Measurements from ENCODE around the gene SPRYD7.

The SPRYD7 gene

DNA sequence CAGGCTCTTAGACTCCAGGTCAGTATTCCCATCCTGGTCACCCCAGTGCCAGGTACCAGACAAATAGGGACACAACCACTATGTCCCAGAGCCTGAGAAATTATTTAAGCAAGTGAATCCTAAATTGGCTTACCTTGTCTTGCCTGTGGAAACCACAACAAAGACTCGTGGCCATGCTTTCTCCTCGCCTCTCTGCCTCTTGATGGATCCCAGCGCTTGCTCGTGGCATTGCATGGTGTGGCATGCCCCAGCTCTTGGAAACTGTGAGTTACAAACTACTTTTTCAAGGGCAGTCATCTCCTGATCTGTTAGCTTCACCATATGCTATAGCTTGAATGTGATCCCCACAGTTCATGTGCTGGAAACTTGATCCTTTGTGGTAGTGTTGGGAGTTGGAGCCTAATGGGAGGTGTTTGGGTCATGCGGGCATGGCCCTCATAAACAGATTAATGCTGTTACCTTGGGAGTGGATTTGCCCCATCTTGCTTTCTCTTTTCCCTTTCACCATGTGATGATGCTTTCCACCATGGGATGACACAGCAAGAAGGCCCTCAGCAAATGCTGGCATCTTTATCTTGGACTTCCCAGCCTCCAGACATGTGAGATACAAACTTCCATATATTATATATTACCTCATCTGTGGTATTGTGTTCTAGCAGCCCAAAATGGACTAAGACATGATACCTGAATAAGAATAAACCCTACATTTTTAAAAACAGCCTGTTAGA is 31.2 kb downstream of the SPRYD7 start:
- no peaks in the 10 kb centered on the region; the same call in 1 of the 2 replicates for H3K9me3 ChIP-seq (ENCODE audit: insufficient read depth, low read length)
- H3K9ac ChIP-seq (ENCODE audit: insufficient read length, low read depth) = no peak overlapping the region
- H3K4me1 ChIP-seq (ENCODE audit: insufficient read depth, insufficient read length) = no peaks in the 10 kb centered on the region
- DNase-seq (ENCODE audit: low read depth, low spot score) = no peak
- TF ChIP-seq YY1 (IDR thresholded peaks at IDR 0.05; ENCODE audit: insufficient read depth, insufficient read length) (no peak), ZNF274 (IDR thresholded peaks at IDR 0.05; ENCODE audit: low read depth, low read length) (no peak), SUZ12 (IDR thresholded peaks at IDR 0.05; ENCODE audit: extremely low read depth, insufficient read depth, insufficient read length) (no peak)
- H3K4me3 ChIP-seq (ENCODE audit: insufficient read length, low read depth) = no peak overlapping the region
- H3K27me3 ChIP-seq (ENCODE audit: insufficient read depth, insufficient read length) = no peaks in the 10 kb centered on the region
- no peaks in the 10 kb centered on the region for H3K36me3 ChIP-seq (ENCODE audit: insufficient read depth, insufficient read length, low read length)

- TF ChIP-seq YY1 (IDR thresholded peaks at IDR 0.05; ENCODE audit: insufficient read depth, insufficient read length) = no peak
- TF ChIP-seq SUZ12 (IDR thresholded peaks at IDR 0.05; ENCODE audit: extremely low read depth, insufficient read depth, insufficient read length) = no peak
- no peak for TF ChIP-seq ZNF274 (IDR thresholded peaks at IDR 0.05; ENCODE audit: low read depth, low read length)
- Histone ChIP-seq H3K4me3 (ENCODE audit: insufficient read length, low read depth) (no peak overlapping the region), H3K9me3 (ENCODE audit: insufficient read depth, low read length) (no peaks in the 10 kb centered on the region), H3K36me3 (ENCODE audit: insufficient read depth, insufficient read length, low read length) (no peaks in the 10 kb centered on the region), H3K4me1 (ENCODE audit: insufficient read depth, insufficient read length) (no peaks in the 10 kb centered on the region), H3K27me3 (ENCODE audit: insufficient read depth, insufficient read length) (no peaks in the 10 kb centered on the region), H3K9ac (ENCODE audit: insufficient read length, low read depth) (no peak overlapping the region)
- no peak for DNase-seq (ENCODE audit: low read depth, low spot score)
Observed at GRCh38 chr13:49898792-49899191, 37.3 kb downstream of the SPRYD7 start.

GRCh38 chr13:49897713-49898112 is 38.4 kb downstream of the SPRYD7 start:
- no peak for DNase-seq (ENCODE audit: low read depth, low spot score)
- no peak overlapping the region for H3K4me3 ChIP-seq (ENCODE audit: insufficient read length, low read depth)
- no peaks in the 10 kb centered on the region for H3K27me3 ChIP-seq (ENCODE audit: insufficient read depth, insufficient read length)
- H3K9me3 ChIP-seq (ENCODE audit: insufficient read depth, low read length) = no peaks in the 10 kb centered on the region
- TF ChIP-seq YY1 (IDR thresholded peaks at IDR 0.05; ENCODE audit: insufficient read depth, insufficient read length) (no peak), ZNF274 (IDR thresholded peaks at IDR 0.05; ENCODE audit: low read depth, low read length) (no peak), SUZ12 (IDR thresholded peaks at IDR 0.05; ENCODE audit: extremely low read depth, insufficient read depth, insufficient read length) (no peak)
- no peaks in the 10 kb centered on the region for H3K36me3 ChIP-seq (ENCODE audit: insufficient read depth, insufficient read length, low read length)
- H3K9ac ChIP-seq (ENCODE audit: insufficient read length, low read depth) = no peak overlapping the region
- H3K4me1 ChIP-seq (ENCODE audit: insufficient read depth, insufficient read length) = no peaks in the 10 kb centered on the region

GRCh38 chr13:49895826-49896225 is 40.3 kb downstream of the SPRYD7 start:
- Histone ChIP-seq H3K4me3 (ENCODE audit: insufficient read length, low read depth) (no peak overlapping the region), H3K27me3 (ENCODE audit: insufficient read depth, insufficient read length) (no peaks in the 10 kb centered on the region), H3K9ac (ENCODE audit: insufficient read length, low read depth) (no peak overlapping the region), H3K36me3 (ENCODE audit: insufficient read depth, insufficient read length, low read length) (no peaks in the 10 kb centered on the region), H3K9me3 (ENCODE audit: insufficient read depth, low read length) (no peaks in the 10 kb centered on the region), H3K4me1 (ENCODE audit: insufficient read depth, insufficient read length) (no peaks in the 10 kb centered on the region)
- no peak for TF ChIP-seq SUZ12 (IDR thresholded peaks at IDR 0.05; ENCODE audit: extremely low read depth, insufficient read depth, insufficient read length)
- no peak for TF ChIP-seq ZNF274 (IDR thresholded peaks at IDR 0.05; ENCODE audit: low read depth, low read length)
- no peak for TF ChIP-seq YY1 (IDR thresholded peaks at IDR 0.05; ENCODE audit: insufficient read depth, insufficient read length)
- no peak for DNase-seq (ENCODE audit: low read depth, low spot score)

DNA sequence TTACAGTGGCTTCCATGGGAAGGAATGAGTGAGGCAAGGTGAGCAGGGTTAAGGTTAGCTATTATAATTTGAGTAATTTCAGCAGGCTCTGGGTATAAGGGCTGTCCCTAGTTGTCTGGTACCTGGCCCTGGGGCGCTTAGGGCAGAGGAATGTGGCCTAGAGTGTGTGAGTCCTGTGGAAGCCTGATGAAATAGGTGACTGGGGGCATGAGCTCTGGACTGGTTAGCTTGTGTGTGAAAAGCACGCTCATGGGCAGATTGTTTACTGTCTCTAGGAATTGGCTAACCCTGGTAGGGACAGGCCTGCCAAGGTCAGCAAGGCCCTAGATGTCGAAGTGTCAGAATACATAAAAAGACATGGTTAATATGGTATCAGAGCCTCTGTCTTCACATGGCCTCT is 42.5 kb downstream of the SPRYD7 start:
- no peaks in the 10 kb centered on the region for H3K36me3 ChIP-seq (ENCODE audit: insufficient read depth, insufficient read length, low read length)
- no peak overlapping the region for H3K9ac ChIP-seq (ENCODE audit: insufficient read length, low read depth)
- H3K27me3 ChIP-seq (ENCODE audit: insufficient read depth, insufficient read length) = no peaks in the 10 kb centered on the region
- no peak for TF ChIP-seq SUZ12 (IDR thresholded peaks at IDR 0.05; ENCODE audit: extremely low read depth, insufficient read depth, insufficient read length)
- H3K4me3 ChIP-seq (ENCODE audit: insufficient read length, low read depth) = no peak overlapping the region
- no peaks in the 10 kb centered on the region for H3K9me3 ChIP-seq (ENCODE audit: insufficient read depth, low read length)
- DNase-seq (ENCODE audit: low read depth, low spot score) = no peak
- no peaks in the 10 kb centered on the region for H3K4me1 ChIP-seq (ENCODE audit: insufficient read depth, insufficient read length)

- no peaks in the 10 kb centered on the region for H3K9me3 ChIP-seq (ENCODE audit: insufficient read depth, low read length)
- no peaks in the 10 kb centered on the region for H3K27me3 ChIP-seq (ENCODE audit: insufficient read depth, insufficient read length)
- no peaks in the 10 kb centered on the region for H3K36me3 ChIP-seq (ENCODE audit: insufficient read depth, insufficient read length, low read length)
- H3K4me1 ChIP-seq (ENCODE audit: insufficient read depth, insufficient read length) = no peaks in the 10 kb centered on the region
- H3K4me3 ChIP-seq (ENCODE audit: insufficient read length, low read depth) = no peak overlapping the region
- TF ChIP-seq YY1 (IDR thresholded peaks at IDR 0.05; ENCODE audit: insufficient read depth, insufficient read length) = no peak
- TF ChIP-seq ZNF274 (IDR thresholded peaks at IDR 0.05; ENCODE audit: low read depth, low read length) = no peak
- TF ChIP-seq SUZ12 (IDR thresholded peaks at IDR 0.05; ENCODE audit: extremely low read depth, insufficient read depth, insufficient read length) = no peak
- no peak for DNase-seq (ENCODE audit: low read depth, low spot score)
- H3K9ac ChIP-seq (ENCODE audit: insufficient read length, low read depth) = no peak overlapping the region
Observed at GRCh38 chr13:49890376-49890775, 45.8 kb downstream of the SPRYD7 start.

GRCh38 chr13:49878682-49879081 is 57.5 kb downstream of the SPRYD7 start:
- no peaks in the 10 kb centered on the region for H3K36me3 ChIP-seq (ENCODE audit: insufficient read depth, insufficient read length, low read length)
- H3K9ac ChIP-seq (ENCODE audit: insufficient read length, low read depth) = no peak overlapping the region
- no peak for DNase-seq (ENCODE audit: low read depth, low spot score)
- TF ChIP-seq YY1 (IDR thresholded peaks at IDR 0.05; ENCODE audit: insufficient read depth, insufficient read length) (no peak), SUZ12 (IDR thresholded peaks at IDR 0.05; ENCODE audit: extremely low read depth, insufficient read depth, insufficient read length) (no peak), ZNF274 (IDR thresholded peaks at IDR 0.05; ENCODE audit: low read depth, low read length) (no peak)
- no peaks in the 10 kb centered on the region for H3K4me1 ChIP-seq (ENCODE audit: insufficient read depth, insufficient read length)
- no peak overlapping the region for H3K4me3 ChIP-seq (ENCODE audit: insufficient read length, low read depth)
- no peaks in the 10 kb centered on the region for H3K27me3 ChIP-seq (ENCODE audit: insufficient read depth, insufficient read length)
- H3K9me3 ChIP-seq (ENCODE audit: insufficient read depth, low read length) = peaks cover 23% of the 10 kb centered on the region; the same call in 1 of the 2 replicates
